Adrenal gland (tissue), 12 donors: Measurements from ENCODE around the gene KIF26B. TPM values are rescaled to one million over a fixed set of nuclear protein-coding genes. Genes with fewer than 3 reads are reported as not detected.

Experiments
- DNase-seq, 7 donors: peaks; one replicate each; pipeline ENCODE4 v3.0.0-alpha.2; 2019 to 2020
- H3K27ac ChIP-seq, 5 donors: fragments of 200-600 bp; sonication (generic) in 4 of 5; 1 replicate in 3 of 5; 2 replicates in 2 of 5; pipeline versions ENCODE4 v1.5.1 to v1.8.0; 2016 to 2020; ENCODE audit warnings: mild to moderate bottlenecking in 1 of 5
- H3K27me3 ChIP-seq: fragments of 200-600 bp; 2 replicates; pipeline ENCODE4 v1.8.0; 2021
- H3K36me3 ChIP-seq, 2 donors: fragments of 200-600 bp; replicated peaks in 1 of 2; 1 replicate in 1 of 2; 2 replicates in 1 of 2; pipeline versions ENCODE4 v1.5.1 to v1.8.0; 2018 to 2022
- H3K4me1 ChIP-seq, 2 donors: fragments of 200-600 bp; replicated peaks in 1 of 2; 1 replicate in 1 of 2; 2 replicates in 1 of 2; pipeline versions ENCODE4 v1.5.1 to v1.8.0; 2018 to 2021
- H3K4me3 ChIP-seq, 4 donors: fragments of 200-600 bp; sonication (generic) in 3 of 4; one replicate each; pipeline ENCODE4 v1.5.1; 2016 to 2018
- H3K9me3 ChIP-seq, 3 donors: fragments of 200-600 bp; sonication (generic) in 1 of 3; replicated peaks in 1 of 3; 1 replicate in 2 of 3; 2 replicates in 1 of 3; pipeline versions ENCODE4 v1.5.1 to v1.8.0; 2016 to 2021
- POLR2A ChIP-seq, 2 donors: fragments of 450-650 bp; IDR thresholded peaks; one replicate each; pipeline ENCODE4 v1.6.1; 2017; ENCODE audit warnings: antibody characterized with exemption in 2 of 2, mild to moderate bottlenecking in 2 of 2, moderate library complexity in 1 of 2
- WGBS, 4 donors: extraction: QIAGEN DNeasy Blood & Tissue Kit in 2 of 4; methylation state at CpG; one replicate each; pipeline versions ENCODE4 v1.1.5 to v1.1.7; 2013 to 2017; 5-methylcytosine and 5-hydroxymethylcytosine counted together
- intact Hi-C, 2 donors: fragments of 100-400 bp; cut with DNase I; formaldehyde crosslinking; loops; one replicate each; pipeline versions ENCODE4 v1.14.1 to v1.15.0; 2022 to 2023
- polyA plus RNA-seq, 3 donors: library from polyadenylated mRNA; stranded (reverse); fragments of 200-250 nt in 2 of 3; fragments of 350-450 nt in 1 of 3; fragmentation: Illumina TruSeq in 1 of 3; extraction: RNeasy Lipid Tissue Mini Kit (QIAGEN cat#74804) in 1 of 3; gene quantifications; one replicate each; pipeline ENCODE4 v1.2.3, GENCODE V29; 2013 to 2014
- total RNA-seq, 9 donors: library from RNA; depleted of rRNA in 4 of 9; stranded (reverse); fragments of >200 nt in 4 of 9; fragments of 120-200 nt in 1 of 9; fragmentation: NEBNext Ultra II Directional in 1 of 9; extraction: Animal tissue kit (Norgen Biotek cat#: 25700) in 1 of 9; gene quantifications; one replicate each; pipeline versions ENCODE4 v1.1.0 to v1.2.4, GENCODE V29; 2013 to 2023
- TF ChIP-seq, protein P1 (sequence below), 6 experiments: fragments of 450-650 bp in 4 of 6; fragments of 200-600 bp in 2 of 6; sonication (generic) in 1 of 6; IDR thresholded peaks; 1 replicate in 5 of 6; 2 replicates in 1 of 6; pipeline versions ENCODE4 v1.5.1 to v1.8.0; 2016 to 2021; ENCODE audit warnings: antibody characterized with exemption in 6 of 6, mild to moderate bottlenecking in 2 of 6, moderate library complexity in 1 of 6
- donor health status: healthy with polysubstance abuse.
- donor health status: Bipolar disorder and iron deficiency.
- donor health status: DM: yes; HTN: yes; CAD: no.
- donor health status: DM: no; HTN: no; CAD: no.
- donor health status: DM: no; HTN: no; CAD: no.
- donor health status: DM: yes; HTN: yes; CAD: no.

Gene KIF26B
- total and polyA plus RNA-seq, 12 donors, result 0.20 to 4.6 (median 2.6) TPM

- 85 to 92% (median 89%) methylated on average over 14 of the region's 14 CpGs for WGBS, 4 donors
- no peaks in the 10 kb centered on the region for H3K36me3 ChIP-seq
- H3K27me3 ChIP-seq, result no peaks in the 10 kb centered on the region
- DNase-seq, result no peak
- H3K27ac ChIP-seq, result no peak overlapping the region
- no peaks in the 10 kb centered on the region for H3K4me1 ChIP-seq
- H3K9me3 ChIP-seq, result no peaks in the 10 kb centered on the region
- intact Hi-C loops, result no loop called here
- TF ChIP-seq, protein P1, sequence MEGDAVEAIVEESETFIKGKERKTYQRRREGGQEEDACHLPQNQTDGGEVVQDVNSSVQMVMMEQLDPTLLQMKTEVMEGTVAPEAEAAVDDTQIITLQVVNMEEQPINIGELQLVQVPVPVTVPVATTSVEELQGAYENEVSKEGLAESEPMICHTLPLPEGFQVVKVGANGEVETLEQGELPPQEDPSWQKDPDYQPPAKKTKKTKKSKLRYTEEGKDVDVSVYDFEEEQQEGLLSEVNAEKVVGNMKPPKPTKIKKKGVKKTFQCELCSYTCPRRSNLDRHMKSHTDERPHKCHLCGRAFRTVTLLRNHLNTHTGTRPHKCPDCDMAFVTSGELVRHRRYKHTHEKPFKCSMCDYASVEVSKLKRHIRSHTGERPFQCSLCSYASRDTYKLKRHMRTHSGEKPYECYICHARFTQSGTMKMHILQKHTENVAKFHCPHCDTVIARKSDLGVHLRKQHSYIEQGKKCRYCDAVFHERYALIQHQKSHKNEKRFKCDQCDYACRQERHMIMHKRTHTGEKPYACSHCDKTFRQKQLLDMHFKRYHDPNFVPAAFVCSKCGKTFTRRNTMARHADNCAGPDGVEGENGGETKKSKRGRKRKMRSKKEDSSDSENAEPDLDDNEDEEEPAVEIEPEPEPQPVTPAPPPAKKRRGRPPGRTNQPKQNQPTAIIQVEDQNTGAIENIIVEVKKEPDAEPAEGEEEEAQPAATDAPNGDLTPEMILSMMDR (IDR thresholded peaks at IDR 0.05), result no peak
- no peak for TF ChIP-seq POLR2A (IDR thresholded peaks at IDR 0.05)
- H3K4me3 ChIP-seq, result no peak overlapping the region
These were observed 333.8 kb downstream of the KIF26B start for GRCh38 chr1:245488346-245489129.

- 62 to 77% (median 73%) methylated on average over 2 of the region's 2 CpGs for WGBS, 4 donors
- Histone ChIP-seq H3K9me3 (no peaks in the 10 kb centered on the region), H3K4me3 (no peak overlapping the region), H3K27me3 (no peaks in the 10 kb centered on the region), H3K4me1 (no peaks in the 10 kb centered on the region), H3K36me3 (no peaks in the 10 kb centered on the region), H3K27ac (no peak overlapping the region)
- TF ChIP-seq POLR2A (IDR thresholded peaks at IDR 0.05), result no peak
- TF ChIP-seq, protein P1 (IDR thresholded peaks at IDR 0.05), result no peak
- intact Hi-C loops, result no loop called here
- no peak for DNase-seq
These were observed 335.1 kb downstream of the KIF26B start for GRCh38 chr1:245489838-245490237.

GRCh38 chr1:245493029-245493428, 338.2 kb downstream of the KIF26B start:
- H3K4me1 ChIP-seq, result no peaks in the 10 kb centered on the region
- 72 to 81% (median 78%) methylated on average over 5 of the region's 5 CpGs for WGBS, 4 donors
- no peak overlapping the region for H3K27ac ChIP-seq
- H3K9me3 ChIP-seq, result no peaks in the 10 kb centered on the region
- H3K4me3 ChIP-seq, result no peak overlapping the region
- intact Hi-C loops, result no loop called here
- TF ChIP-seq, protein P1 (IDR thresholded peaks at IDR 0.05), result peak in 1 of 6 experiments; percentile 14
- no peak for TF ChIP-seq POLR2A (IDR thresholded peaks at IDR 0.05)
- DNase-seq, result no peak
- no peaks in the 10 kb centered on the region for H3K36me3 ChIP-seq
- no peaks in the 10 kb centered on the region for H3K27me3 ChIP-seq

DNA sequence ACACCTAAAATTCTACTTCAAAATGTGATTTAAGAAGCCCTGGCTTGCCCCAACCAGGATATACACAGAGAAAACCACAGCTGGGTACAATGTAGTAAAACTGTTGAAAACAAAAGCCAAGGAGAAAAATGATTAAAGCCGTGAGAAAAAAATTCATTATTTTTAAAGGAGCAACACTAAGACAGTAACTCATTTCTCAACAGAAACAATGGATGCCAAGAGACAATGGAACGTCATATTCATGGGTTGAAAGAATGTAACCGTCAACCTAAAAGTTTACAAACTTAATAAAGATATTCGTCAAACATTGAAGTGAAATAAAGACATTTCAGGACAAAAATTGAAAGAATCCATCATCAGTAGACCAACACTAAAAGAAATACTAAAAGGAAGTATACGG, 340.9 kb downstream of the KIF26B start:
- TF ChIP-seq, protein P1 (IDR thresholded peaks at IDR 0.05), result no peak
- no peak for TF ChIP-seq POLR2A (IDR thresholded peaks at IDR 0.05)
- H3K4me1 ChIP-seq, result no peaks in the 10 kb centered on the region
- no peak overlapping the region for H3K27ac ChIP-seq
- intact Hi-C loops, result no loop called here
- H3K36me3 ChIP-seq, result no peaks in the 10 kb centered on the region
- WGBS, 4 donors, result 75 to 92% (median 83%) methylated on average over 5 of the region's 5 CpGs
- no peaks in the 10 kb centered on the region for H3K27me3 ChIP-seq
- no peaks in the 10 kb centered on the region for H3K9me3 ChIP-seq
- H3K4me3 ChIP-seq, result no peak overlapping the region
- no peak for DNase-seq
